H9 (cell line): Measurements from ENCODE around the gene PLP2. TPM values are rescaled to one million over a fixed set of nuclear protein-coding genes. Genes with fewer than 3 reads are reported as not detected.

Experiments used
- DNase-seq: peaks from one replicate; pipeline ENCODE4 v3.0.0-alpha.2; 2017
- H2AFZ ChIP-seq: one replicate; pipeline ENCODE4 v1.6.1; 2013; ENCODE audit warnings: mild to moderate bottlenecking, low read length, control low read depth, moderate library complexity
- H2AK5ac ChIP-seq: 2 replicates; pipeline ENCODE4 v1.6.1; 2013; ENCODE audit warnings: low read length, control low read depth, mixed read lengths; ENCODE audit not compliant: insufficient read length
- H2BK120ac ChIP-seq: one replicate; pipeline ENCODE4 v1.6.1; 2013; ENCODE audit warnings: low read depth, mild to moderate bottlenecking, low read length, control low read depth, inconsistent platforms; ENCODE audit not compliant: poor library complexity, severe bottlenecking
- H2BK12ac ChIP-seq: 2 replicates; pipeline ENCODE4 v1.6.1; 2013; ENCODE audit warnings: low read length, control low read depth, mixed read lengths, low read depth; ENCODE audit not compliant: insufficient read length
- H2BK15ac ChIP-seq: 2 replicates; pipeline ENCODE4 v1.6.1; 2013; ENCODE audit warnings: low read depth, low read length, control low read depth
- H2BK20ac ChIP-seq: one replicate; pipeline ENCODE4 v1.6.1; 2013; ENCODE audit warnings: low read depth, mild to moderate bottlenecking, low read length, control low read depth, inconsistent platforms; ENCODE audit not compliant: poor library complexity, severe bottlenecking
- H2BK5ac ChIP-seq: 2 replicates; pipeline ENCODE4 v1.6.1; 2013; ENCODE audit warnings: low read length, control low read depth, mixed read lengths; ENCODE audit not compliant: insufficient read length
- H3K14ac ChIP-seq: 2 replicates; pipeline ENCODE4 v1.6.1; 2013; ENCODE audit warnings: low read length, control low read depth; ENCODE audit not compliant: insufficient read depth
- H3K18ac ChIP-seq: 2 replicates; pipeline ENCODE4 v1.6.1; 2013; ENCODE audit warnings: low read depth, mild to moderate bottlenecking, mixed read lengths, low read length, control low read depth; ENCODE audit not compliant: insufficient read length
- H3K23ac ChIP-seq: 2 replicates; pipeline ENCODE4 v1.6.1; 2013; ENCODE audit warnings: low read length, control low read depth, mixed read lengths, low read depth; ENCODE audit not compliant: insufficient read length
- H3K23me2 ChIP-seq: 2 replicates; pipeline ENCODE4 v1.6.1; 2013; ENCODE audit warnings: low read depth, mild to moderate bottlenecking, mixed read lengths, low read length, control low read depth; ENCODE audit not compliant: insufficient read length, poor library complexity, severe bottlenecking
- H3K27ac ChIP-seq: 2 replicates; pipeline ENCODE4 v1.5.1; 2013; ENCODE audit warnings: low read length, control low read depth, mixed read lengths, low read depth; ENCODE audit not compliant: insufficient read length
- H3K27me3 ChIP-seq: 2 replicates; pipeline ENCODE4 v1.6.1; 2013; ENCODE audit warnings: low read length, control low read depth, inconsistent platforms; ENCODE audit not compliant: insufficient read depth
- H3K4ac ChIP-seq: 2 replicates; pipeline ENCODE4 v1.6.1; 2013; ENCODE audit warnings: low read depth, mild to moderate bottlenecking, control low read depth, inconsistent platforms, low read length, moderate library complexity
- H3K4me1 ChIP-seq: 2 replicates; pipeline ENCODE4 v1.6.1; 2013; ENCODE audit warnings: low read length, control low read depth, inconsistent platforms; ENCODE audit not compliant: insufficient read depth
- H3K4me2 ChIP-seq: 2 replicates; pipeline ENCODE4 v1.6.1; 2013; ENCODE audit warnings: low read length, control low read depth, mixed read lengths; ENCODE audit not compliant: insufficient read length, insufficient read depth
- H3K56ac ChIP-seq: 2 replicates; pipeline ENCODE4 v1.6.1; 2013; ENCODE audit warnings: low read depth, mild to moderate bottlenecking, mixed read lengths, low read length, control low read depth; ENCODE audit not compliant: insufficient read length
- H3K79me1 ChIP-seq: 2 replicates; pipeline ENCODE4 v1.6.1; 2013; ENCODE audit warnings: low read depth, mild to moderate bottlenecking, moderate library complexity, low read length, control low read depth, inconsistent platforms; ENCODE audit not compliant: insufficient read depth, poor library complexity, severe bottlenecking
- H3K79me2 ChIP-seq: 2 replicates; pipeline ENCODE4 v1.6.1; 2013; ENCODE audit warnings: low read length, control low read depth, inconsistent platforms; ENCODE audit not compliant: insufficient read depth
- H3K9ac ChIP-seq: 2 replicates; pipeline ENCODE4 v1.6.1; 2013; ENCODE audit warnings: low read length, control low read depth, mixed read lengths; ENCODE audit not compliant: insufficient read length; ENCODE audit errors: extremely low read depth
- H3K9me3 ChIP-seq: one replicate; pipeline ENCODE4 v1.6.1; 2013; ENCODE audit warnings: low read depth, low read length, inconsistent platforms; ENCODE audit not compliant: control insufficient read depth
- H3T11ph ChIP-seq: one replicate; pipeline ENCODE4 v1.6.1; 2013; ENCODE audit warnings: mild to moderate bottlenecking, low read length, control low read depth, inconsistent platforms
- H4K20me1 ChIP-seq: one replicate; pipeline ENCODE4 v1.6.1; 2013; ENCODE audit not compliant: control insufficient read depth, insufficient read length, insufficient read depth
- H4K5ac ChIP-seq: 2 replicates; pipeline ENCODE4 v1.6.1; 2013; ENCODE audit warnings: low read depth, mild to moderate bottlenecking, mixed read lengths, low read length, control low read depth; ENCODE audit not compliant: insufficient read length
- H4K8ac ChIP-seq: replicated peaks from 2 replicates; pipeline ENCODE4 v1.6.1; 2013; ENCODE audit warnings: low read length, control low read depth, mixed read lengths, low read depth; ENCODE audit not compliant: insufficient read length
- H4K91ac ChIP-seq: 2 replicates; pipeline ENCODE4 v1.6.1; 2013; ENCODE audit warnings: low read depth, mild to moderate bottlenecking, moderate library complexity, mixed read lengths, low read length, control low read depth; ENCODE audit not compliant: insufficient read length
- H3K27ac Mint-ChIP-seq, 3 experiments: 2 replicates in 2 of 3; 3 replicates in 1 of 3; pipeline ENCODE4 v1.8.0; 2020 to 2021; ENCODE audit warnings: mixed read lengths in 3 of 3, mild to moderate bottlenecking in 1 of 3, moderate library complexity in 1 of 3
- H3K27me3 Mint-ChIP-seq: 2 replicates; pipeline ENCODE4 v1.8.0; 2021; ENCODE audit warnings: low read depth, mild to moderate bottlenecking, moderate library complexity, mixed read lengths
- H3K36me3 Mint-ChIP-seq, 3 experiments: 2 replicates in 2 of 3; 3 replicates in 1 of 3; pipeline ENCODE4 v1.8.0; 2020 to 2021; ENCODE audit warnings: low read depth in 3 of 3, mixed read lengths in 3 of 3; ENCODE audit not compliant: insufficient read depth in 1 of 3
- H3K4me1 Mint-ChIP-seq, 2 experiments: 2 replicates each; pipeline ENCODE4 v1.8.0; 2020; ENCODE audit warnings: mixed read lengths in 2 of 2
- H3K4me3 Mint-ChIP-seq, 2 experiments: 2 replicates in 1 of 2; 3 replicates in 1 of 2; pipeline ENCODE4 v1.8.0; 2020 to 2021; ENCODE audit warnings: mild to moderate bottlenecking in 2 of 2, mixed read lengths in 2 of 2, moderate library complexity in 1 of 2
- H3K9me3 Mint-ChIP-seq, 2 experiments: 2 replicates in 1 of 2; 3 replicates in 1 of 2; pipeline ENCODE4 v1.8.0; 2020; ENCODE audit warnings: mild to moderate bottlenecking in 2 of 2, mixed read lengths in 2 of 2, moderate library complexity in 1 of 2
- WGBS: extraction: QIAGEN DNeasy Blood & Tissue Kit; methylation state at CpG from one replicate; pipeline ENCODE4 v1.1.7; 2013; ENCODE audit warnings: missing lambda C conversion rate, low lambda C conversion rate, mixed read lengths; ENCODE audit not compliant: insufficient read length; ENCODE audit errors: extremely low coverage; 5-methylcytosine and 5-hydroxymethylcytosine counted together
- total RNA-seq: library from RNA; stranded (reverse); gene quantifications from 2 replicates; pipeline ENCODE4 v1.2.1, GENCODE V29; 2021
- TF ChIP-seq, protein P1 (sequence below): fragments of 200-600 bp; sonication (generic); conservative IDR thresholded peaks from 3 replicates; pipeline ENCODE4 v1.8.0; 2021; ENCODE audit warnings: antibody characterized with exemption, mild to moderate bottlenecking

Gene PLP2
- total RNA-seq, 1 experiment from 2014 or later = 11.7 TPM

- H3K27ac Mint-ChIP-seq = no peak overlapping the region
- peaks cover 57 to 68% of the 10 kb centered on the region in 2 experiments for H3K9me3 Mint-ChIP-seq
- H3K4me3 Mint-ChIP-seq = peak overlapping the region; percentile 22 to 53; a peak in 4 of 5 replicates
- Histone ChIP-seq H3K23ac (no peak overlapping the region), H4K20me1 (no peaks in the 10 kb centered on the region), H2AFZ (no peak overlapping the region), H4K8ac (no peak overlapping the region), H2BK20ac (no peak overlapping the region), H2BK5ac (no peak overlapping the region), H3K27ac (no peak overlapping the region), H3K4me2 (peak overlapping the region; percentile 87), H4K91ac (no peak overlapping the region), H2BK15ac (no peak overlapping the region), H3K79me2 (no peaks in the 10 kb centered on the region), H3K9ac (no peak overlapping the region), H2AK5ac (no peak overlapping the region), H3K9me3 (peaks cover 12% of the 10 kb centered on the region), H3K4me1 (no peaks in the 10 kb centered on the region), H2BK12ac (no peak overlapping the region), H3K56ac (no peak overlapping the region), H3K14ac (no peak overlapping the region), H3K27me3 (no peaks in the 10 kb centered on the region; the same call in 1 of the 2 replicates), H3K23me2 (peaks cover 25% of the 10 kb centered on the region), H2BK120ac (no peak overlapping the region), H3K4ac (no peak overlapping the region), H3K79me1 (no peaks in the 10 kb centered on the region), H4K5ac (no peak overlapping the region), H3K18ac (no peak overlapping the region), H3T11ph (no peak overlapping the region)
- no CpG with 5 or more reads among the region's 3 CpGs for WGBS
- H3K36me3 Mint-ChIP-seq = peaks cover 0 to 8% (median 4%) of the 10 kb centered on the region in 3 experiments; a peak in 3 of 7 replicates
- TF ChIP-seq, protein P1, sequence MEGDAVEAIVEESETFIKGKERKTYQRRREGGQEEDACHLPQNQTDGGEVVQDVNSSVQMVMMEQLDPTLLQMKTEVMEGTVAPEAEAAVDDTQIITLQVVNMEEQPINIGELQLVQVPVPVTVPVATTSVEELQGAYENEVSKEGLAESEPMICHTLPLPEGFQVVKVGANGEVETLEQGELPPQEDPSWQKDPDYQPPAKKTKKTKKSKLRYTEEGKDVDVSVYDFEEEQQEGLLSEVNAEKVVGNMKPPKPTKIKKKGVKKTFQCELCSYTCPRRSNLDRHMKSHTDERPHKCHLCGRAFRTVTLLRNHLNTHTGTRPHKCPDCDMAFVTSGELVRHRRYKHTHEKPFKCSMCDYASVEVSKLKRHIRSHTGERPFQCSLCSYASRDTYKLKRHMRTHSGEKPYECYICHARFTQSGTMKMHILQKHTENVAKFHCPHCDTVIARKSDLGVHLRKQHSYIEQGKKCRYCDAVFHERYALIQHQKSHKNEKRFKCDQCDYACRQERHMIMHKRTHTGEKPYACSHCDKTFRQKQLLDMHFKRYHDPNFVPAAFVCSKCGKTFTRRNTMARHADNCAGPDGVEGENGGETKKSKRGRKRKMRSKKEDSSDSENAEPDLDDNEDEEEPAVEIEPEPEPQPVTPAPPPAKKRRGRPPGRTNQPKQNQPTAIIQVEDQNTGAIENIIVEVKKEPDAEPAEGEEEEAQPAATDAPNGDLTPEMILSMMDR = no peak
- H3K4me1 Mint-ChIP-seq = peaks cover 9 to 25% of the 10 kb centered on the region in 2 experiments
- no peak for DNase-seq
- peaks cover 45% of the 10 kb centered on the region for H3K27me3 Mint-ChIP-seq
Measured at GRCh38 chrX:49167740-49168108, 4.0 kb upstream of the PLP2 start.
